K562 (cell line): ENCODE data around the gene BICD1. TPM values are rescaled to one million over a fixed set of nuclear protein-coding genes. Genes with fewer than 3 reads are reported as not detected.

Source experiments
- ATAC-seq: fragments of 200-7000 bp; cut with Tn5 transposase; 3 replicates; pipeline ENCODE4 v1.9.1; 2020; ENCODE audit warnings: moderate library complexity
- BruUV-seq: library from RNA; stranded (reverse); fragments of 400-500 nt; replicated peaks from 2 replicates; lab custom pipeline; 2021; lab: Mats Ljungman, UMichigan
- CTCF ChIA-PET: fragments of 300-600 bp; formaldehyde crosslinking; extraction: SDS; loops from one replicate; lab custom pipeline; 2021; ENCODE audit warnings: low intra/inter-chr PET ratio; lab: Yijun Ruan, JAX
- POLR2A ChIA-PET: fragments of 300-600, 350-650 bp; sonication (Branson Sonifier 250); formaldehyde crosslinking; extraction: SDS; loops from one replicate; lab custom pipeline; 2021; ENCODE audit warnings: antibody characterized with exemption, inconsistent platforms; lab: Yijun Ruan, JAX
- DNase-seq, 4 experiments: peaks; one replicate each; pipeline versions ENCODE4 v3.0.0 to v3.0.0-alpha.2; 2011 to 2018; ENCODE audit warnings: low spot score in 3 of 4, mixed read lengths in 3 of 4; ENCODE audit errors: extremely low read depth in 1 of 4
- FAIRE-seq: peaks from 2 replicates; lab custom pipeline; 2011; peaks lifted over from hg19 to GRCh38; lab: Jason Lieb, UNC
- H2AFZ ChIP-seq: 2 replicates; pipeline ENCODE4 v1.6.0; 2011; ENCODE audit warnings: low read depth, low read length, control low read depth, inconsistent platforms
- H3K27ac ChIP-seq: fragments of 200-600 bp; 3 replicates; pipeline ENCODE4 v1.8.0; 2011; ENCODE audit warnings: low read depth, mild to moderate bottlenecking, control low read depth, inconsistent platforms, low read length, moderate library complexity, mixed read lengths; ENCODE audit errors: extremely low read depth
- H3K27me3 ChIP-seq, 2 experiments: fragments of 300-600 bp in 1 of 2; 2 replicates in 1 of 2; 3 replicates in 1 of 2; pipeline versions ENCODE4 v1.6.0 to v1.8.0; 2011; ENCODE audit warnings: inconsistent platforms in 2 of 2, low read length in 2 of 2, mild to moderate bottlenecking in 1 of 2, mixed read lengths in 1 of 2, moderate library complexity in 1 of 2; ENCODE audit not compliant: control insufficient read depth in 2 of 2, insufficient read depth in 2 of 2
- H3K36me3 ChIP-seq: fragments of 300-600 bp; 3 replicates; pipeline ENCODE4 v1.8.0; 2011; ENCODE audit warnings: mild to moderate bottlenecking, low read length, inconsistent platforms; ENCODE audit not compliant: control insufficient read depth, insufficient read depth
- H3K4me1 ChIP-seq, 2 experiments: fragments of 200-600 bp in 1 of 2; replicated peaks in 1 of 2; 2 replicates in 1 of 2; 3 replicates in 1 of 2; pipeline versions ENCODE4 v1.5.1 to v1.8.0; 2011; ENCODE audit warnings: inconsistent platforms in 2 of 2, low read length in 2 of 2, mild to moderate bottlenecking in 1 of 2, mixed read lengths in 1 of 2, moderate library complexity in 1 of 2; ENCODE audit not compliant: control insufficient read depth in 2 of 2, insufficient read depth in 2 of 2
- H3K4me2 ChIP-seq: 2 replicates; pipeline ENCODE4 v1.6.1; 2011; ENCODE audit warnings: low read length, control low read depth, inconsistent platforms, mixed read lengths; ENCODE audit not compliant: insufficient read depth
- H3K4me3 ChIP-seq: fragments of 200-600 bp; sonication (generic), shearing (Covaris generic); 2 replicates; pipeline ENCODE4 v1.5.1; 2016; ENCODE audit warnings: control low read depth, inconsistent platforms
- H3K79me2 ChIP-seq: fragments of 200-600 bp; 3 replicates; pipeline ENCODE4 v1.8.0; 2011; ENCODE audit warnings: low read length, inconsistent platforms; ENCODE audit not compliant: control insufficient read depth, insufficient read depth
- H3K9ac ChIP-seq, 2 experiments: 2 replicates each; pipeline versions ENCODE4 v1.6.0 to v1.6.1; 2011; ENCODE audit warnings: low read depth in 2 of 2, low read length in 2 of 2, control low read depth in 1 of 2, inconsistent platforms in 1 of 2, mild to moderate bottlenecking in 1 of 2, mixed read lengths in 1 of 2; ENCODE audit not compliant: insufficient read depth in 1 of 2
- H3K9me1 ChIP-seq: one replicate; pipeline ENCODE4 v1.6.0; 2011; ENCODE audit warnings: inconsistent platforms, mild to moderate bottlenecking, low read length, moderate library complexity; ENCODE audit not compliant: control insufficient read depth, insufficient read depth
- H3K9me3 ChIP-seq: replicated peaks from 2 replicates; pipeline ENCODE4 v1.5.1; 2011; ENCODE audit warnings: low read depth, low read length, inconsistent platforms; ENCODE audit not compliant: control insufficient read depth, insufficient read depth
- H4K20me1 ChIP-seq: replicated peaks from 2 replicates; pipeline ENCODE4 v1.6.1; 2011; ENCODE audit warnings: low read length, inconsistent platforms, mixed read lengths; ENCODE audit not compliant: control insufficient read depth, insufficient read depth
- BRF1 ChIP-seq: IDR thresholded peaks from 3 replicates; pipeline ENCODE4 v1.6.1; 2011; ENCODE audit warnings: borderline replicate concordance, mild to moderate bottlenecking; ENCODE audit not compliant: insufficient read length; ENCODE audit errors: extremely low read depth
- DMBX1 ChIP-seq: fragments of 250-450 bp; sonication (Bioruptor Pico); IDR thresholded peaks from 2 replicates; pipeline ENCODE4 v1.8.0; 2022; ENCODE audit warnings: inconsistent platforms, mild to moderate bottlenecking, moderate library complexity, borderline replicate concordance
- ILK ChIP-seq: fragments of 450-650 bp; IDR thresholded peaks from 2 replicates; pipeline ENCODE4 v1.6.1; 2016; ENCODE audit warnings: missing genetic modification characterization, low read depth, mild to moderate bottlenecking, missing compliant biosample characterization, moderate library complexity, borderline replicate concordance
- KDM5B ChIP-seq: fragments of 200-600 bp; sonication (generic); IDR thresholded peaks from 2 replicates; pipeline ENCODE4 v1.6.1; 2012; ENCODE audit warnings: low read depth, mild to moderate bottlenecking, moderate library complexity, low read length, control low read depth, inconsistent platforms; ENCODE audit not compliant: insufficient replicate concordance
- MTA3 ChIP-seq: fragments of 450-650 bp; formaldehyde crosslinking; IDR thresholded peaks from 2 replicates; pipeline ENCODE4 v1.6.1; 2017; ENCODE audit warnings: mild to moderate bottlenecking, borderline replicate concordance
- NFRKB ChIP-seq: fragments of 450-650 bp; IDR thresholded peaks from 2 replicates; pipeline ENCODE4 v1.6.1; 2016; ENCODE audit warnings: low read depth
- PHF8 ChIP-seq: fragments of 200-600 bp; sonication (generic); IDR thresholded peaks from 2 replicates; pipeline ENCODE4 v1.6.1; 2012; ENCODE audit warnings: mixed run types, mild to moderate bottlenecking, inconsistent platforms, low read length, moderate library complexity, borderline replicate concordance
- POLR2A ChIP-seq: fragments of 450-650 bp; conservative IDR thresholded peaks from 2 replicates; pipeline ENCODE4 v1.6.1; 2016
- RBFOX2 ChIP-seq: fragments of 200-400 bp; formaldehyde crosslinking; IDR thresholded peaks from 2 replicates; pipeline ENCODE4 v1.6.1; 2017; ENCODE audit warnings: low read depth, mild to moderate bottlenecking, low read length, moderate library complexity
- RHOXF2B ChIP-seq: fragments of 250-450 bp; sonication (Bioruptor Pico); conservative IDR thresholded peaks from 2 replicates; pipeline ENCODE4 v1.5.1; 2021
- SUPT5H ChIP-seq: fragments of 450-650 bp; IDR thresholded peaks from 2 replicates; pipeline ENCODE4 v1.6.1; 2016
- TAF1 ChIP-seq: IDR thresholded peaks from 2 replicates; pipeline ENCODE4 v1.6.1; 2011; ENCODE audit warnings: mild to moderate bottlenecking, low read length, moderate library complexity; ENCODE audit not compliant: insufficient read depth, control insufficient read depth, severe bottlenecking; ENCODE audit errors: extremely low read depth
- TAL1 ChIP-seq: fragments of 450-650 bp; IDR thresholded peaks from 2 replicates; pipeline ENCODE4 v1.6.1; 2016; ENCODE audit warnings: mild to moderate bottlenecking
- ZFX ChIP-seq: sonication (generic); formaldehyde crosslinking; IDR thresholded peaks from 2 replicates; pipeline ENCODE4 v1.8.0; 2022; ENCODE audit warnings: mild to moderate bottlenecking, missing genetic modification reagents, moderate library complexity
- ZNF274 ChIP-seq: IDR thresholded peaks from 2 replicates; pipeline ENCODE4 v1.6.1; 2011; ENCODE audit warnings: low read depth, mild to moderate bottlenecking, low read length, moderate library complexity, borderline replicate concordance
- ZNF398 ChIP-seq: fragments of 250-450 bp; sonication (Bioruptor Pico); IDR thresholded peaks from 2 replicates; pipeline ENCODE4 v1.8.0; 2021; ENCODE audit warnings: moderate library complexity, mild to moderate bottlenecking, inconsistent platforms
- ZNF592 ChIP-seq: fragments of 450-650 bp; IDR thresholded peaks from 2 replicates; pipeline ENCODE4 v1.6.1; 2017; ENCODE audit warnings: antibody characterized with exemption, mild to moderate bottlenecking
- ZSCAN29 ChIP-seq: fragments of 450-650 bp; IDR thresholded peaks from 2 replicates; pipeline ENCODE4 v1.6.1; 2017
- WGBS: fragments of 100-300 bp; shearing (Covaris generic); methylation state at CpG from one replicate; pipeline ENCODE4 v1.1.6; 2016; ENCODE audit warnings: low coverage, mixed read lengths; ENCODE audit not compliant: insufficient coverage; ENCODE audit errors: missing lambda C conversion rate; 5-methylcytosine and 5-hydroxymethylcytosine counted together
- in situ Hi-C: fragments of 300-500 bp; cut with MboI; formaldehyde crosslinking; loops from 4 replicates; pipeline ENCODE4 v1.15.0; 2018; ENCODE audit warnings: inconsistent platforms, mixed read lengths
- intact Hi-C: fragments of 100-400 bp; cut with micrococcal nuclease; formaldehyde crosslinking; loops from 2 replicates; pipeline ENCODE4 v1.14.2; 2022
- polyA plus RNA-seq, 8 experiments: library from polyadenylated mRNA; depleted of rRNA in 4 of 8; stranded (reverse) in 5 of 8; unstranded in 3 of 8; fragments of >200 nt; fragmentation: Nextera tagmentation in 2 of 8; fragmentation: Illumina TruSeq in 1 of 8; extraction: Ambion mirVana in 2 of 8; extraction: Trizol in 1 of 8; gene quantifications; 2 replicates each; pipeline versions ENCODE4 v1.2.1 to v1.2.3, GENCODE V29; 2011 to 2014; ENCODE audit warnings: inconsistent platforms in 1 of 8, missing spikeins in 1 of 8
- total RNA-seq, 7 experiments: library from RNA; depleted of rRNA in 6 of 7; stranded (reverse); fragments of >200 nt in 6 of 7; fragmentation: Illumina TruSeq in 2 of 7; extraction: Trizol in 2 of 7; gene quantifications; 2 replicates each; pipeline versions ENCODE4 v1.2.1 to v1.2.3, GENCODE V29; 2011 to 2021; ENCODE audit warnings: low replicate concordance in 1 of 7

BICD1 gene
- total and polyA plus RNA-seq, 9 of the 15 experiments (the other 6 are each of a cell fraction or from before 2014, with no cell fraction given), result 3.5 to 21.1 (median 12.5) TPM

- no peaks in the 10 kb centered on the region for H3K9me3 ChIP-seq
- no peaks in the 10 kb centered on the region for H4K20me1 ChIP-seq
- no peaks in the 10 kb centered on the region for H3K79me2 ChIP-seq
- no peaks in the 10 kb centered on the region for H3K36me3 ChIP-seq
- no peaks in the 10 kb centered on the region for H3K9me1 ChIP-seq
- ChIA-PET CTCF (no interaction called here), POLR2A (interaction anchor here (1.0 to 1.2 kb wide), 2 partner anchors 9 to 16 kb away, joined by 3 read pairs; no protein-coding TSS in a partner anchor)
- DNase-seq, result peak in 3 of 4 experiments; percentile 17 to 77 (median 50)
- no peaks in the 10 kb centered on the region for H3K27me3 ChIP-seq
- no TSS peak for BruUV-seq
- peak; percentile 100 for ATAC-seq
- FAIRE-seq, result peak; percentile 89
- peak overlapping the region; percentile 91 for H2AFZ ChIP-seq
- peak overlapping the region; percentile 56 for H3K27ac ChIP-seq
- no peak overlapping the region for H3K4me3 ChIP-seq
- intact Hi-C loops (no loop called here), in situ Hi-C loops (no loop called here)
- peak overlapping the region; percentile 65 for H3K4me2 ChIP-seq
- peak overlapping the region; percentile 43 to 47; a peak in 3 of 4 replicates for H3K9ac ChIP-seq
- 14% methylated on average over 7 of the region's 7 CpGs for WGBS
- H3K4me1 ChIP-seq, result peaks cover 5 to 14% of the 10 kb centered on the region in 2 experiments; a peak in 4 of 5 replicates
- peak; percentile 63 for TF ChIP-seq SUPT5H
- TF ChIP-seq MTA3, result no peak
- TF ChIP-seq KDM5B, result peak; percentile 39
- 0 out of 2 replicates have a peak, but pooled peaks have one; percentile 5 for TF ChIP-seq TAL1
- 0 out of 2 replicates have a peak, but pooled peaks have one; percentile 38 for TF ChIP-seq ZSCAN29
- no peak for TF ChIP-seq BRF1
- peak; percentile 61 for TF ChIP-seq TAF1
- no peak for TF ChIP-seq ZNF274
- no peak for TF ChIP-seq ZNF398 (CRISPR knock-in tag)
- TF ChIP-seq ILK (tag), result no peak
- TF ChIP-seq DMBX1 (CRISPR knock-in tag), result no peak
- TF ChIP-seq NFRKB, result 0 out of 2 replicates have a peak, but pooled peaks have one; percentile 38
- TF ChIP-seq RBFOX2, result peak; percentile 41
- TF ChIP-seq PHF8, result peak; percentile 41; the same call in 1 of the 2 replicates
- peak; percentile 29; the same call in 1 of the 2 replicates for TF ChIP-seq ZNF592
- peak; percentile 42; the same call in 1 of the 2 replicates for TF ChIP-seq ZFX (CRISPR knock-in tag)
- TF ChIP-seq RHOXF2B, result no peak
- TF ChIP-seq POLR2A, result peak; percentile 72
Measured at GRCh38 chr12:32273712-32274111, 167.1 kb downstream of the BICD1 start.
